Activated T-helper 17 cell treated with anti-CD3 and anti-CD28 coated beads, Interleukin-2, amount 50 U/mL, for 72 hours (primary cell): ENCODE results near the gene NYNRIN. TPM values are rescaled to one million over a fixed set of nuclear protein-coding genes. Genes with fewer than 3 reads are reported as not detected.
A peak's percentile ranks its signal among the peaks of the same experiment; 100 is the strongest.

ENCODE experiments used
- ATAC-seq: fragments of 150-1000 bp; cut with Tn5 transposase; replicated peaks from 2 replicates; pipeline ENCODE4 v1.10.0; 2021; ENCODE audit warnings: mild to moderate bottlenecking, moderate library complexity
- H3K27ac Mint-ChIP-seq: one replicate; pipeline ENCODE4 v1.8.0; 2022; ENCODE audit warnings: mixed read lengths
- H3K27me3 Mint-ChIP-seq: one replicate; pipeline ENCODE4 v1.8.0; 2022; ENCODE audit warnings: mixed read lengths
- H3K36me3 Mint-ChIP-seq: one replicate; pipeline ENCODE4 v1.8.0; 2022; ENCODE audit warnings: low read depth, mild to moderate bottlenecking, mixed read lengths
- H3K4me1 Mint-ChIP-seq: one replicate; pipeline ENCODE4 v1.8.0; 2022; ENCODE audit warnings: mixed read lengths
- H3K4me3 Mint-ChIP-seq: one replicate; pipeline ENCODE4 v1.8.0; 2022; ENCODE audit warnings: mild to moderate bottlenecking, mixed read lengths
- H3K9me3 Mint-ChIP-seq: one replicate; pipeline ENCODE4 v1.8.0; 2022; ENCODE audit warnings: mixed read lengths
- total RNA-seq, 2 donors: library from RNA; stranded (reverse); gene quantifications; one replicate each; pipeline ENCODE4 v1.2.3, GENCODE V29; 2022

NYNRIN gene
- total RNA-seq, 2 donors from 2014 or later: 0.04 TPM; not detected in 1

DNA sequence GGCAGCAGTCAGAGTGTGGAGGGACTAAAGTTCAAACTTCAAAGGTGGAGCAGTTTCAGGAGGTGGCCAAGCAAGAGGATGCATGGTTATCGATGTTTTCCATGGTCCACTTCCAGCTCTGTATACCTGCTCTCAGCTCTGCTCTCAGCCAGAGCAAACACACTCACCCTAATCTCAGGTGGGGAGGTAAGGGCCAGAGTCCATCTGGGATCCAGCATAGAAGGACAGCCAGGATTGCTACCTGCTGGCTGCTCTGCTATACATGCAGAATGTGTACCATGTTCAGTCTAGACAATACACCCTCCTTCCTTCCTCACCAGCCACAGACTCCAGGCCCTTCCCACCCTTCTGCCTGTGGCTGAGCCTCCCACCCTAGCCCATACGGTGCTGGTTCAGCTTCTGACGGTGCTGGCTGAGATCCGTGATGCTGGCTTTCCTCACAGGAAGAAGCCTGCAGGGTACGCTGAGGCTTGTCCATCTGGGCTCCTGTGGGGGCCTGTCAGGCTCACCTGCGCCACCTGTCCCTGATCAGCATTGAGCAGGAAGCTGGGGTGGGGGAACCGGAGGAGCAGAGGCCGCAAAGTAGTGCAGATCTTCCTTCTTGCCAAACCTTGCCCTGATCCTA, 28.2 kb downstream of the NYNRIN start:
- peak overlapping the region; percentile 79 for H3K27ac Mint-ChIP-seq
- H3K4me1 Mint-ChIP-seq: peaks cover 34% of the 10 kb centered on the region
- peaks cover 3% of the 10 kb centered on the region for H3K9me3 Mint-ChIP-seq
- H3K36me3 Mint-ChIP-seq: peaks cover 18% of the 10 kb centered on the region
- no peak for ATAC-seq
- H3K4me3 Mint-ChIP-seq: peak overlapping the region; percentile 63
- no peaks in the 10 kb centered on the region for H3K27me3 Mint-ChIP-seq

DNA sequence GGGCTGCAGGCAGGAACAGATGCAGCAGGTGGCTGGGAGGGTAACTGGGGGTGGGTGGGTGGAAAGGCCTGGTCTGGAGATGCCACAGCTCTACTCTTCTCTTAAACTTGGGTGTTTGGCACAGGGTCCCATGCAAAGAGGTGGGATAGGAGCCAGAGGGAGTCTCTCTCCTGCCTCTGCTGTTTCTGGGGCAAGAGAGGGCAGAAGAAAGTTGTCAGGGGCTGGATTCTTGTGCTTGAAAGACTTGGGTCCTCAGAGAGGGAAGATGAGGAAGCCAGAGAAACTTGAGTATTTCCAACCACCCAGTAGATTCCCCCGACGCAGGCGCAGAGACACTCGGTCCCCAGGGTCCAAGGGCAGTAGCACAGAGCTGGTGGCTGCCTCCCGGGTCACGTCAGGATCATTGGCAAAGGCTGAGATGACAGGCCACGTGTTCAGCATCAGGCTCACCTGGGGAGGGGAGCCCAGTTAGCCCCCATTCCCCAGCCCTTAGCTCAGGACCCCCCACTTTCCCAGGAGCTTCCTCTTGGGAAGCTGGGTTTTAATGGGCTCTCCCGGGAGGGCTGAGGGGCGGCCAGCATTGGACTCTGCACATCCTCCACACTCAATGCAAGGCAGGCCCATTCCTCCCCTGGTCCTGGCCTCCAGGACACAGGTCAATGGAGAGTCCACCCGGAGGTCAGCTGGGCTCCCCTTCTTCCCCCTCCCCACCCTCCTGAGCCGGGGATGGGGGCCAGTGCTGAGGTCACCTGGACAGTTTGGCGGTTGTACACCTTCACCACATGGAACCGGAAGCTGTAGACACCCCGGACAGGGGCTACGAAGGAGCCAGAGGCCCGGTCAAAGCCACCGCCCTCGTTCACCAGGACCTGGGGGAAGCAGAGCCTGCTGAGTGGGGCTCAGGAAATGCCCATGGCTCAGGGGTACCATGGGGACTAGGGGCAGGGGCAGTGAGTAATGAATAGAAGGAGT, 29.0 kb downstream of the NYNRIN start:
- Mint-ChIP-seq H3K4me1 (peaks cover 35% of the 10 kb centered on the region), H3K4me3 (peak overlapping the region; percentile 84), H3K36me3 (peaks cover 25% of the 10 kb centered on the region), H3K27me3 (no peaks in the 10 kb centered on the region), H3K9me3 (peaks cover 3% of the 10 kb centered on the region), H3K27ac (peak overlapping the region; percentile 79)
- ATAC-seq: no peak

- Mint-ChIP-seq H3K9me3 (peaks cover 3% of the 10 kb centered on the region), H3K27ac (peak overlapping the region; percentile 96), H3K36me3 (peaks cover 35% of the 10 kb centered on the region), H3K4me3 (peak overlapping the region; percentile 84), H3K27me3 (no peaks in the 10 kb centered on the region), H3K4me1 (peaks cover 35% of the 10 kb centered on the region)
- no peak for ATAC-seq
Measured at GRCh38 chr14:24428628-24429394, 30.0 kb downstream of the NYNRIN start.

GRCh38 chr14:24429395-24430142, 30.8 kb downstream of the NYNRIN start, which contains the start of the genes CBLN3 and KHNYN:
Gene CBLN3, minus strand, starts transcription at chr14:24429668. Its CDS starts 614 bp downstream, at chr14:24429054.
Gene KHNYN, plus strand, starts transcription at chr14:24429954. Its CDS starts 777 bp downstream, at chr14:24430731.
- H3K4me1 Mint-ChIP-seq: peaks cover 35% of the 10 kb centered on the region
- ATAC-seq: peak; percentile 87
- peaks cover 43% of the 10 kb centered on the region for H3K36me3 Mint-ChIP-seq
- no peaks in the 10 kb centered on the region for H3K27me3 Mint-ChIP-seq
- H3K4me3 Mint-ChIP-seq: peak within 1 kb of the TSS; percentile 84
- peak within 1 kb of the TSS; percentile 96 for H3K27ac Mint-ChIP-seq
- peaks cover 3% of the 10 kb centered on the region for H3K9me3 Mint-ChIP-seq

DNA sequence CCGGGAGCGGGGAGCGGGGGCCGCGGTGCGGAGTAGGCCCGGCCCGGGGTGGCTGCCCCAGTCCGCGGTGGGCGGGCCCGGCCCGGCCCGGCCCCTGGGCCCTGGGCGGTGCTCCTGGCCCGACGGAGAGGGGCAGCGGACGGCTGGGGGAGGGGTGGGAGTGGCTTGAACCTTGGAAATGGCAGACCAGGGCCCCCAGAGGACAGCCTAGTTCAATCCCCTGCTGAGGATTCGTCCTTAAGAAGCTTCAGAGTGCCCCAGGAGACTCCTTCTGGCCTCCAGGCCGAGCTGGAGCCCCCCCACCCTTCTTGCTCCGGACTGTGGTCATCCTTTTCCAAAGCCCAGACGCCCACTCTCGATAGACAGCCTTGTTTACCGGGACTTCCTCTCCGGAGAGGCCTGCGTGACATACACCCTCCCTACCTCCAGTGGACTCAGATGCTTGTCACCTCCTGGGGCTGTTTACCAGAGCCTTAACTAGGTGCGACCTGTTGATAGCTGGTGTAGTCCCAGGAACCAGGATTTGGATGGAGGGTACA, 31.4 kb downstream of the NYNRIN start:
- peaks cover 1% of the 10 kb centered on the region for H3K9me3 Mint-ChIP-seq
- ATAC-seq: peak; percentile 75
- H3K36me3 Mint-ChIP-seq: peaks cover 49% of the 10 kb centered on the region
- peak overlapping the region; percentile 96 for H3K27ac Mint-ChIP-seq
- H3K4me1 Mint-ChIP-seq: peaks cover 34% of the 10 kb centered on the region
- H3K27me3 Mint-ChIP-seq: no peaks in the 10 kb centered on the region
- H3K4me3 Mint-ChIP-seq: peak overlapping the region; percentile 84

- Mint-ChIP-seq H3K36me3 (peaks cover 56% of the 10 kb centered on the region), H3K27ac (peak overlapping the region; percentile 96), H3K27me3 (no peaks in the 10 kb centered on the region), H3K9me3 (no peaks in the 10 kb centered on the region), H3K4me3 (peak overlapping the region; percentile 84), H3K4me1 (peaks cover 34% of the 10 kb centered on the region)
- peak; percentile 52 for ATAC-seq
Measured at GRCh38 chr14:24430682-24431568, 32.1 kb downstream of the NYNRIN start.

DNA sequence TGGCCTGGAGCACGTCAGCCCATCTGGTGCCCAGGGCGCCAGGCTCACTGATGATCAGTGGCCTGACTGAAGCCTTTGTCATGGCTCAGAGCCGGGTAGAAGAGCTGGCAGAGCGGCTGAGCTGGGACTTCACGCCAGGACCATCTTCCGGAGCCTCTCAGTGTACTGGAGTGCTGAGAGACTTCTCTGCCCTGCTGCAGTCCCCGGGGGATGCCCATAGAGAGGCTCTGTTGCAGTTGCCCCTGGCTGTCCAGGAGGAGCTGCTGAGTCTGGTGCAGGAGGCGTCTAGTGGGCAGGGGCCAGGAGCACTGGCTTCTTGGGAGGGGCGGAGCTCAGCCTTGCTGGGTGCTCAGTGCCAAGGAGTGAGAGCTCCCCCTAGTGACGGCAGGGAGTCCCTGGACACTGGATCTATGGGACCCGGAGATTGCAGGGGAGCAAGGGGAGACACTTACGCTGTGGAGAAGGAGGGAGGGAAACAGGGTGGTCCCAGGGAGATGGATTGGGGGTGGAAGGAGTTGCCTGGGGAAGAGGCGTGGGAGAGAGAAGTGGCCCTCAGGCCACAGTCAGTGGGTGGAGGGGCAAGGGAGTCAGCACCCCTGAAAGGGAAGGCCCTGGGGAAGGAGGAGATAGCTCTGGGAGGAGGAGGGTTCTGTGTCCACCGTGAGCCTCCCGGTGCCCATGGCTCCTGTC, 32.9 kb downstream of the NYNRIN start:
- Mint-ChIP-seq H3K27ac (peak overlapping the region; percentile 96), H3K27me3 (no peaks in the 10 kb centered on the region), H3K9me3 (no peaks in the 10 kb centered on the region), H3K4me1 (peaks cover 32% of the 10 kb centered on the region), H3K4me3 (peak overlapping the region; percentile 84), H3K36me3 (peaks cover 64% of the 10 kb centered on the region)
- peak; percentile 56 for ATAC-seq

DNA sequence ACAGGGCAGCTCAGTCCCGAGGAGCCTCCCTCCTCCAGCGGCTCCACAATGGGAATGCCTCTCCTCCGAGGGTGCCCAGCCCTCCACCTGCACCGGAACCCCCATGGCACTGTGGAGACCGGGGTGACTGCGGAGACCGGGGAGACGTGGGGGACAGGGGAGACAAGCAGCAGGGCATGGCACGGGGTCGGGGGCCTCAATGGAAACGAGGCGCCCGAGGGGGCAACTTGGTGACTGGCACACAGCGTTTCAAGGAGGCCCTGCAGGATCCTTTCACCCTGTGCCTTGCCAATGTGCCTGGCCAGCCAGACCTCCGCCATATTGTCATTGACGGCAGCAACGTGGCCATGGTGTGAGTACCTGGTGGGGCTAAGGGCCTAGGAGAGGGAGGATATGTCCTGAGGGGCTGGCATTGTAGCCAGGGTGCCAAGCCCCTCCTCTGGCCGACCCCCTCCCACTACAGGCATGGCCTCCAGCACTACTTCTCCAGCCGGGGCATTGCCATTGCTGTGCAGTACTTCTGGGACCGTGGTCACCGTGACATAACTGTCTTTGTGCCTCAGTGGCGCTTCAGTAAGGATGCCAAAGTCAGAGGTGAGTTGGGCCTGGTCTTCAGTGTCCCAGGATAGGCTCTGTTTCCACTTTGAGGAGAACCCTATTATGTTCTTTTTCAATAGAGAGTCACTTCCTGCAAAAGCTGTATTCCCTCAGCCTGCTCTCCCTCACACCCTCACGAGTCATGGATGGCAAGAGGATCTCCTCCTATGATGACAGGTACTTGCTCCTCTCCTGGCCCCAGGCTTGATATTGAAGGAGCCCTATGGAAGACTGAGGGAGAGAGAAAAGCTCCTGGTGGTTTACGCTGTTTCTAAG, 33.7 kb downstream of the NYNRIN start:
- Mint-ChIP-seq H3K4me3 (peak overlapping the region; percentile 84), H3K27me3 (no peaks in the 10 kb centered on the region), H3K9me3 (no peaks in the 10 kb centered on the region), H3K27ac (peak overlapping the region; percentile 96), H3K4me1 (peaks cover 33% of the 10 kb centered on the region), H3K36me3 (peaks cover 72% of the 10 kb centered on the region)
- no peak for ATAC-seq

- no peaks in the 10 kb centered on the region for H3K9me3 Mint-ChIP-seq
- peaks cover 87% of the 10 kb centered on the region for H3K36me3 Mint-ChIP-seq
- H3K4me3 Mint-ChIP-seq: no peak overlapping the region
- H3K27ac Mint-ChIP-seq: no peak overlapping the region
- peaks cover 42% of the 10 kb centered on the region for H3K4me1 Mint-ChIP-seq
- no peaks in the 10 kb centered on the region for H3K27me3 Mint-ChIP-seq
- ATAC-seq: no peak
Measured at GRCh38 chr14:24434036-24434435, 35.2 kb downstream of the NYNRIN start.

DNA sequence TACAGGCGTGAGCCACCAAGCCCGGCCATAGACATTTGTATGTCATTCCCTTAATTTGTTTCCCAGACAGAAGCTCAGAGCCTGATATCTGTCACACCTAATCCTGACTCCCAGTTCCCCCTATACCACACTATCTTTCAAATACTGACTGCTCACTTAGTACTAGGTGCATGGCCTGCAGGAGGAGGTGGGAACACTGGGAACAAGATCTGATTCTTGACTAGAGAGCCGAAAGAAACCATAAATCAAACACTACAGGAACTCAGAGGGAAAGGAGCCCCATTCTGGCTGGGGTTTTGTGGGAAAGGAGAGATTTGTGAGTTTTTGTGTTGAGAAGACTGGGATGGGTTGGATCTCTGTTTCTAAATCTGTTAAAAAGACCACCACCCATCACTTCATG, 35.9 kb downstream of the NYNRIN start:
- Mint-ChIP-seq H3K36me3 (peaks cover 94% of the 10 kb centered on the region), H3K27ac (peak overlapping the region; percentile 12), H3K4me3 (no peak overlapping the region), H3K27me3 (no peaks in the 10 kb centered on the region), H3K9me3 (no peaks in the 10 kb centered on the region), H3K4me1 (peaks cover 39% of the 10 kb centered on the region)
- ATAC-seq: no peak

DNA sequence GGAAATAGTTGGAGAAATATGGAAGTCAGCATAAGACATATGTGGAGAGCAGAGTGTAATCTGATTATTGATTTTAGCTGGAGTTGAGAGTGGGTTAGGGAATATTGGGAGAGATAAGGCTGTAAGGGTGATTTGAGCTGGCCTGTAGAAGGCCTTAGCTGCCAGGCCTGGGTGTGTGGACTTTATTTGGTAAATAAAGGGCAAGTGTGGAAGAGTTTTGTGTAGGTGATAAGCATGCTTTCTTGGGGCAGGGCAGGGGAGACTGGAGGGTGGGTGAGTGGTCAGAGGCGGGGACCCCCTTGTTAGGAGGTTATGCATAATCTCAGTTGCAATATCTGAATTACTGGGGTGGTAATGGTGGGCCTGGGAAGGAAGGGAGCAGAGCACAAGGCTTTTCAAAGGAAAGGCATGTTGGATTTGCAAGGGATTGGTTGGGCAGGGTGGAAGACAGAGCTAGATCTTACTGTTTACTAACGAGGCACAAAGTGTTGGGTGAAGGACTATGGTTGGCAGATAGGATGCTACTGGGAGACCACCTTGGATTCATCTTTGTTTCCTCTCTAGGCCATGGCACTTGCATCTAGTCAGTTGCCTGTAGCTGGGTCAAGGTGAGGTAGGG, 36.5 kb downstream of the NYNRIN start:
- Mint-ChIP-seq H3K27ac (peak overlapping the region; percentile 12), H3K9me3 (no peaks in the 10 kb centered on the region), H3K4me1 (peaks cover 39% of the 10 kb centered on the region), H3K4me3 (no peak overlapping the region), H3K36me3 (peaks cover 99% of the 10 kb centered on the region), H3K27me3 (no peaks in the 10 kb centered on the region)
- ATAC-seq: no peak
